GM13977 (cell line): ENCODE measurements around the gene ANKH.

Experiments
- DNase-seq: peaks from one replicate; pipeline ENCODE4 v3.0.0; 2012; ENCODE audit warnings: low spot score
- in situ Hi-C: fragments of 300-500 bp; cut with MboI; formaldehyde crosslinking; loops from one replicate; pipeline ENCODE4 v1.12.0; 2022; ENCODE audit warnings: low sequenced_read_pairs, low pct_unique_long_range_greater_than_20kb, mixed read lengths, inconsistent platforms; ENCODE audit not compliant: unreplicated experiment
- TF ChIP-seq, protein P1 (sequence below): IDR thresholded peaks from 2 replicates; pipeline ENCODE4 v1.5.1; 2012; ENCODE audit warnings: mild to moderate bottlenecking, control low read depth; ENCODE audit not compliant: insufficient read depth; ENCODE audit errors: extremely low read depth, missing control alignments

Gene ANKH

DNA sequence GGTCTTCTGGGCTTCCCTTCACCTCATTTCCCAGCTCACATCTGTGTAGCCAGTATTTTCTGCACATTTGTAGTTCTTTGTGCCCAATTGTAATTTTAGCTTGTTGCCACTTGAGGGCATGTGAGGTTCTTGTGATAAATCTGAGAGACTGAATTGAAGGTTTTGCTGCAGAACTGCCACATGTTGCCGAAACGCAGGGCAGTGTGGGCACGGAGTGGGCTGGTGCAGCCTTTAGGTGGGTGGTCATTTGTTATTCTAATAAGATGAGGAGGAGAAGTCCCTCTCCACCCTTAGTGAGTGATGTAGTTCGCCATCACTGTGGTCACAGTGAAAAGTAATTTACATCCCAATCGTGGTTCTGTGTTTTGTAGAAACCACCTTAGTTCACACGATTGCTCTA, 185.8 kb downstream of the ANKH start:
- in situ Hi-C loops = no loop called here
- TF ChIP-seq, protein P1, sequence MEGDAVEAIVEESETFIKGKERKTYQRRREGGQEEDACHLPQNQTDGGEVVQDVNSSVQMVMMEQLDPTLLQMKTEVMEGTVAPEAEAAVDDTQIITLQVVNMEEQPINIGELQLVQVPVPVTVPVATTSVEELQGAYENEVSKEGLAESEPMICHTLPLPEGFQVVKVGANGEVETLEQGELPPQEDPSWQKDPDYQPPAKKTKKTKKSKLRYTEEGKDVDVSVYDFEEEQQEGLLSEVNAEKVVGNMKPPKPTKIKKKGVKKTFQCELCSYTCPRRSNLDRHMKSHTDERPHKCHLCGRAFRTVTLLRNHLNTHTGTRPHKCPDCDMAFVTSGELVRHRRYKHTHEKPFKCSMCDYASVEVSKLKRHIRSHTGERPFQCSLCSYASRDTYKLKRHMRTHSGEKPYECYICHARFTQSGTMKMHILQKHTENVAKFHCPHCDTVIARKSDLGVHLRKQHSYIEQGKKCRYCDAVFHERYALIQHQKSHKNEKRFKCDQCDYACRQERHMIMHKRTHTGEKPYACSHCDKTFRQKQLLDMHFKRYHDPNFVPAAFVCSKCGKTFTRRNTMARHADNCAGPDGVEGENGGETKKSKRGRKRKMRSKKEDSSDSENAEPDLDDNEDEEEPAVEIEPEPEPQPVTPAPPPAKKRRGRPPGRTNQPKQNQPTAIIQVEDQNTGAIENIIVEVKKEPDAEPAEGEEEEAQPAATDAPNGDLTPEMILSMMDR = peak; percentile 71

DNA sequence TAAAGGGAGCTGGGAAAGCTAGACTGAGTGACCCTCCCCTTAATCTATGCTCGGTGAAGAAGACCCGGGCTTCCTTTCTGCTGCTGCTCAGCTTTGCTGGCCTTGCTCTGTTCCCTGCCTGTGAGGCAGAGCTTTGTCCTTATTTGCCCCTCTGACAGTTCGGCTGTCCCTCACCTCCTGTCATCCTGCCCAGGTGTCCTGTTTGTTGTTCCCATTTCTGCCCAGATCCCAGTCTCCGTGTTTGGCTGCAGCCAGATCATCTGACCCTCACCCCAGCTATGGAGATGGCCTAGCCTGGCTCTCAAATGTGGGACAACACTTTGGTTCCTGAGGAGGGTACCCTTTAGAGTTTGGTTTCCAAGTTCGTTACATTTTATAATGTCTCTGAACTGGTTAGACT, 186.8 kb downstream of the ANKH start:
- in situ Hi-C loops = no loop called here
- TF ChIP-seq, protein P1 = no peak

More for the DNA sequence above, 185.8 kb downstream of the ANKH start:
- DNase-seq = peak; percentile 63

GRCh38 chr5:14683906-14684455, 187.6 kb downstream of the ANKH start:
- in situ Hi-C loops = no loop called here
- no peak for DNase-seq
- TF ChIP-seq, protein P1 = no peak

More for the DNA sequence above, 186.8 kb downstream of the ANKH start:
- DNase-seq = no peak

GRCh38 chr5:14681236-14681752, 190.3 kb downstream of the ANKH start:
- in situ Hi-C loops = no loop called here
- DNase-seq = no peak
- TF ChIP-seq, protein P1 = no peak

GRCh38 chr5:14679595-14679994, 192.0 kb downstream of the ANKH start:
- TF ChIP-seq, protein P1 = no peak
- no peak for DNase-seq
- in situ Hi-C loops = no loop called here

GRCh38 chr5:14678773-14679334, 192.7 kb downstream of the ANKH start:
- TF ChIP-seq, protein P1 = no peak
- peak; percentile 49 for DNase-seq
- in situ Hi-C loops = no loop called here

DNA sequence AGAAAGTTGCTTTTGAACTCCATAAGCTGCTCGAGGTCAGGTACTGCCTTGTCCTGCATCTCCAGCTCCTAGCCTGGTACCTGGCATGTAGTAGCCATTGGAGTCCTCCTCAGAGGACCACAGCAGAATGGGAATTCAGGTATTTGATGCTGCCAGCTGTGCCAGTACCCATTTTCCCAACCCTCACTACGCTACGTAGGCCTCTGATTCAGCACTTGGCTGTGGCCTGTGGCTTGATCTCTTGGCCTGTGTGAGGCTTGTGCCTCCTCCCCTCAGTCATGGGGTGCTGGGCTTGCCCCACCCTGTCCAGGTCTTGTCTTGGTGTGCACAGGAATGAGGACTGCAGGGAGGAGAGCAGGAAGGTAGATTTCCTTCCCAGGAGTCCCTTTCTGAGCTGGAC, 195.3 kb downstream of the ANKH start:
- in situ Hi-C loops = no loop called here
- TF ChIP-seq, protein P1 = no peak
- DNase-seq = no peak
